ENCODE results near the gene EHBP1. TPM values are rescaled to one million over a fixed set of nuclear protein-coding genes. Genes with fewer than 3 reads are reported as not detected.

EHBP1 gene
- total and polyA plus RNA-seq, 2 experiments from 2014 or later = 27.2 to 47.9 TPM

DNA sequence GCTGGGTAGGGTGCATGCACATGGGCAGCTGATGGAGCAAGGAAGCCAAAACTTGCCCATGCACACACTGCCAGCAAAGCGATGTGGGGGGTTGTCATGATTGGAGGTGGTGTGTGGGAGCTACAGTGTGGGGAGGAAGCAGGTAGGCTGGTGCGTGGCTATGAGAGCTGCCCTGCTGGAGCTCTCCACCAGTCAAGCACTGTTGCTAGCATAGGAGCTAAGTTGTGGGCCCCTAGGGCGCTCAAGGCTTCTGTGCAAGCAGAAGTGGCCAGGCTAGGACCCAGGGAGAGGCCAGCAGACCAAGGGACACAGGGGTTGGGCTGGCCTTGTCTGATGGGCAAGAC lies 20.2 kb downstream of the EHBP1 start:
- H3K4me1 Mint-ChIP-seq = peaks cover 25% of the 10 kb centered on the region
- no peak overlapping the region for H3K27ac ChIP-seq (ENCODE audit: low read depth)
- ATAC-seq = peak; percentile 49
- H3K27ac Mint-ChIP-seq = no peak overlapping the region; the same call in 1 of the 2 replicates
- H3K36me3 Mint-ChIP-seq (ENCODE audit: low read depth) = peaks cover 32% of the 10 kb centered on the region
- no peaks in the 10 kb centered on the region for H3F3A ChIP-seq (replicated peaks; ENCODE audit: low read depth)
- peaks cover 87% of the 10 kb centered on the region for H3K79me2 ChIP-seq (replicated peaks; ENCODE audit: insufficient read depth)
- no peak overlapping the region for H3K4me3 Mint-ChIP-seq
- H3K9me3 Mint-ChIP-seq = peaks cover 16% of the 10 kb centered on the region
- 0 out of 2 replicates have a peak, but pooled peaks cover 7% of the 10 kb centered on the region for H3K4me1 ChIP-seq (ENCODE audit: insufficient read depth)
- H3K27me3 Mint-ChIP-seq (ENCODE audit: insufficient read depth, low read depth, poor library complexity) = peaks cover 4% of the 10 kb centered on the region
- no peak overlapping the region for H2AFZ ChIP-seq
- no peak for TF ChIP-seq JUNB (IDR thresholded peaks at IDR 0.05; ENCODE audit: unreplicated experiment)
- TF ChIP-seq, protein P1, sequence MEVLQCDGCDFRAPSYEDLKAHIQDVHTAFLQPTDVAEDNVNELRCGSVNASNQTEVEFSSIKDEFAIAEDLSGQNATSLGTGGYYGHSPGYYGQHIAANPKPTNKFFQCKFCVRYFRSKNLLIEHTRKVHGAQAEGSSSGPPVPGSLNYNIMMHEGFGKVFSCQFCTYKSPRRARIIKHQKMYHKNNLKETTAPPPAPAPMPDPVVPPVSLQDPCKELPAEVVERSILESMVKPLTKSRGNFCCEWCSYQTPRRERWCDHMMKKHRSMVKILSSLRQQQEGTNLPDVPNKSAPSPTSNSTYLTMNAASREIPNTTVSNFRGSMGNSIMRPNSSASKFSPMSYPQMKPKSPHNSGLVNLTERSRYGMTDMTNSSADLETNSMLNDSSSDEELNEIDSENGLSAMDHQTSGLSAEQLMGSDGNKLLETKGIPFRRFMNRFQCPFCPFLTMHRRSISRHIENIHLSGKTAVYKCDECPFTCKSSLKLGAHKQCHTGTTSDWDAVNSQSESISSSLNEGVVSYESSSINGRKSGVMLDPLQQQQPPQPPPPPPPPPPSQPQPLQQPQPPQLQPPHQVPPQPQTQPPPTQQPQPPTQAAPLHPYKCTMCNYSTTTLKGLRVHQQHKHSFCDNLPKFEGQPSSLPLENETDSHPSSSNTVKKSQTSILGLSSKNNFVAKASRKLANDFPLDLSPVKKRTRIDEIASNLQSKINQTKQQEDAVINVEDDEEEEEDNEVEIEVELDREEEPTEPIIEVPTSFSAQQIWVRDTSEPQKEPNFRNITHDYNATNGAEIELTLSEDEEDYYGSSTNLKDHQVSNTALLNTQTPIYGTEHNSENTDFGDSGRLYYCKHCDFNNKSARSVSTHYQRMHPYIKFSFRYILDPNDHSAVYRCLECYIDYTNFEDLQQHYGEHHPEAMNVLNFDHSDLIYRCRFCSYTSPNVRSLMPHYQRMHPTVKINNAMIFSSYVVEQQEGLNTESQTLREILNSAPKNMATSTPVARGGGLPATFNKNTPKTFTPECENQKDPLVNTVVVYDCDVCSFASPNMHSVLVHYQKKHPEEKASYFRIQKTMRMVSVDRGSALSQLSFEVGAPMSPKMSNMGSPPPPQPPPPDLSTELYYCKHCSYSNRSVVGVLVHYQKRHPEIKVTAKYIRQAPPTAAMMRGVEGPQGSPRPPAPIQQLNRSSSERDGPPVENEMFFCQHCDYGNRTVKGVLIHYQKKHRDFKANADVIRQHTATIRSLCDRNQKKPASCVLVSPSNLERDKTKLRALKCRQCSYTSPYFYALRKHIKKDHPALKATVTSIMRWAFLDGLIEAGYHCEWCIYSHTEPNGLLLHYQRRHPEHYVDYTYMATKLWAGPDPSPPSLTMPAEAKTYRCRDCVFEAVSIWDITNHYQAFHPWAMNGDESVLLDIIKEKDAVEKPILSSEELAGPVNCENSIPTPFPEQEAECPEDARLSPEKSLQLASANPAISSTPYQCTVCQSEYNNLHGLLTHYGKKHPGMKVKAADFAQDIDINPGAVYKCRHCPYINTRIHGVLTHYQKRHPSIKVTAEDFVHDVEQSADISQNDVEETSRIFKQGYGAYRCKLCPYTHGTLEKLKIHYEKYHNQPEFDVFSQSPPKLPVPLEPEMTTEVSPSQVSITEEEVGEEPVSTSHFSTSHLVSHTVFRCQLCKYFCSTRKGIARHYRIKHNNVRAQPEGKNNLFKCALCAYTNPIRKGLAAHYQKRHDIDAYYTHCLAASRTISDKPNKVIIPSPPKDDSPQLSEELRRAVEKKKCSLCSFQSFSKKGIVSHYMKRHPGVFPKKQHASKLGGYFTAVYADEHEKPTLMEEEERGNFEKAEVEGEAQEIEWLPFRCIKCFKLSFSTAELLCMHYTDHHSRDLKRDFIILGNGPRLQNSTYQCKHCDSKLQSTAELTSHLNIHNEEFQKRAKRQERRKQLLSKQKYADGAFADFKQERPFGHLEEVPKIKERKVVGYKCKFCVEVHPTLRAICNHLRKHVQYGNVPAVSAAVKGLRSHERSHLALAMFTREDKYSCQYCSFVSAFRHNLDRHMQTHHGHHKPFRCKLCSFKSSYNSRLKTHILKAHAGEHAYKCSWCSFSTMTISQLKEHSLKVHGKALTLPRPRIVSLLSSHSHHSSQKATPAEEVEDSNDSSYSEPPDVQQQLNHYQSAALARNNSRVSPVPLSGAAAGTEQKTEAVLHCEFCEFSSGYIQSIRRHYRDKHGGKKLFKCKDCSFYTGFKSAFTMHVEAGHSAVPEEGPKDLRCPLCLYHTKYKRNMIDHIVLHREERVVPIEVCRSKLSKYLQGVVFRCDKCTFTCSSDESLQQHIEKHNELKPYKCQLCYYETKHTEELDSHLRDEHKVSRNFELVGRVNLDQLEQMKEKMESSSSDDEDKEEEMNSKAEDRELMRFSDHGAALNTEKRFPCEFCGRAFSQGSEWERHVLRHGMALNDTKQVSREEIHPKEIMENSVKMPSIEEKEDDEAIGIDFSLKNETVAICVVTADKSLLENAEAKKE (CRISPR knock-in tag; IDR thresholded peaks at IDR 0.05) = no peak
- TF ChIP-seq ZNF114 (CRISPR knock-in tag; IDR thresholded peaks at IDR 0.05) = no peak
- TF ChIP-seq POLR2AphosphoS5 (IDR thresholded peaks at IDR 0.05; ENCODE audit: low read depth) = no peak
- no peak for TF ChIP-seq CREB1 (CRISPR knock-in tag; IDR thresholded peaks at IDR 0.05; ENCODE audit: low read depth)
- TF ChIP-seq ZNF331 (CRISPR knock-in tag; IDR thresholded peaks at IDR 0.05; ENCODE audit: low read depth) = no peak
- DNase-seq (ENCODE audit: low spot score) = no peak
- H3K36me3 ChIP-seq (ENCODE audit: insufficient read depth) = no peaks in the 10 kb centered on the region
- no peak overlapping the region for H3K4me2 ChIP-seq
- peaks cover 22% of the 10 kb centered on the region for H4K20me1 ChIP-seq (replicated peaks; ENCODE audit: insufficient read depth)
- no peaks in the 10 kb centered on the region for H3K9me2 ChIP-seq (ENCODE audit: insufficient read depth)
- H3K4me3 ChIP-seq = no peak overlapping the region
- H3K27me3 ChIP-seq (ENCODE audit: insufficient read depth) = no peaks in the 10 kb centered on the region

DNA sequence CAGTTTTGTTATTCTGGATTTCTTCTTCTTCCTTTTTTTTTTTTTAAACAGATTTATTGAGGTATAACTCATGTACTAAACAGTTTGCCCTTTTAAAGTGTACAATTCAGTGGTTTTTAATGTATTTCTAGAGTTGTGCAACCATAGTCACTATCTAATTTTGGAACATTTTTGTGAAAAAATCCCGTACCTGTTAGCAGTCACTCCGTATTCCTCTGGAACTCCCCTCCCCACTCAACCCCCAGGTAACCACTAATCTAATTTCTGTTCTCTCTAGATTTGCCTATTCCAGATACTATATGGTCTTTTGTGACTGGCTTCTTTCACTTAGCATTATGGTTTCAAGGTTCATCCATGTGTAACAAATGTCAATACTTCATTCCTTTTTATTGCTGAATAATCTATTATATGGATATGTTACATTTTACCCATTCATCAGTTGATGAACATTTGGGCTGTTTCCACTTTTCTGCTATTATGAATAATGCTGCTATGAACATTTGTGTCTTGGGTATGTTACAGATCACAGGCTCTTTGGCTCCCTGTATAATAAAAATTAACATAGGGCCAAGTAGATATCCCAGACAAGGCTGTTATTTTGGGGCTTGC lies 21.9 kb downstream of the EHBP1 start:
- no peak overlapping the region for H2AFZ ChIP-seq
- no peak overlapping the region for H3K4me3 ChIP-seq
- no peaks in the 10 kb centered on the region for H3K27me3 ChIP-seq (ENCODE audit: insufficient read depth)
- Mint-ChIP-seq H3K4me3 (no peak overlapping the region), H3K4me1 (peaks cover 25% of the 10 kb centered on the region), H3K27ac (no peak overlapping the region; the same call in 1 of the 2 replicates), H3K9me3 (peaks cover 29% of the 10 kb centered on the region), H3K27me3 (ENCODE audit: insufficient read depth, low read depth, poor library complexity) (peaks cover 4% of the 10 kb centered on the region), H3K36me3 (ENCODE audit: low read depth) (peaks cover 43% of the 10 kb centered on the region)
- no peak for ATAC-seq
- H3K4me2 ChIP-seq = no peak overlapping the region
- H3K9me2 ChIP-seq (ENCODE audit: insufficient read depth) = no peaks in the 10 kb centered on the region
- H3K4me1 ChIP-seq (ENCODE audit: insufficient read depth) = 0 out of 2 replicates have a peak, but pooled peaks cover 7% of the 10 kb centered on the region
- peaks cover 85% of the 10 kb centered on the region for H3K79me2 ChIP-seq (replicated peaks; ENCODE audit: insufficient read depth)
- H3K36me3 ChIP-seq (ENCODE audit: insufficient read depth) = peaks cover 3% of the 10 kb centered on the region; the same call in 1 of the 2 replicates
- no peaks in the 10 kb centered on the region for H3F3A ChIP-seq (replicated peaks; ENCODE audit: low read depth)
- DNase-seq (ENCODE audit: low spot score) = no peak
- peaks cover 21% of the 10 kb centered on the region for H4K20me1 ChIP-seq (replicated peaks; ENCODE audit: insufficient read depth)
- no peak overlapping the region for H3K27ac ChIP-seq (ENCODE audit: low read depth)
- TF ChIP-seq, protein P2, sequence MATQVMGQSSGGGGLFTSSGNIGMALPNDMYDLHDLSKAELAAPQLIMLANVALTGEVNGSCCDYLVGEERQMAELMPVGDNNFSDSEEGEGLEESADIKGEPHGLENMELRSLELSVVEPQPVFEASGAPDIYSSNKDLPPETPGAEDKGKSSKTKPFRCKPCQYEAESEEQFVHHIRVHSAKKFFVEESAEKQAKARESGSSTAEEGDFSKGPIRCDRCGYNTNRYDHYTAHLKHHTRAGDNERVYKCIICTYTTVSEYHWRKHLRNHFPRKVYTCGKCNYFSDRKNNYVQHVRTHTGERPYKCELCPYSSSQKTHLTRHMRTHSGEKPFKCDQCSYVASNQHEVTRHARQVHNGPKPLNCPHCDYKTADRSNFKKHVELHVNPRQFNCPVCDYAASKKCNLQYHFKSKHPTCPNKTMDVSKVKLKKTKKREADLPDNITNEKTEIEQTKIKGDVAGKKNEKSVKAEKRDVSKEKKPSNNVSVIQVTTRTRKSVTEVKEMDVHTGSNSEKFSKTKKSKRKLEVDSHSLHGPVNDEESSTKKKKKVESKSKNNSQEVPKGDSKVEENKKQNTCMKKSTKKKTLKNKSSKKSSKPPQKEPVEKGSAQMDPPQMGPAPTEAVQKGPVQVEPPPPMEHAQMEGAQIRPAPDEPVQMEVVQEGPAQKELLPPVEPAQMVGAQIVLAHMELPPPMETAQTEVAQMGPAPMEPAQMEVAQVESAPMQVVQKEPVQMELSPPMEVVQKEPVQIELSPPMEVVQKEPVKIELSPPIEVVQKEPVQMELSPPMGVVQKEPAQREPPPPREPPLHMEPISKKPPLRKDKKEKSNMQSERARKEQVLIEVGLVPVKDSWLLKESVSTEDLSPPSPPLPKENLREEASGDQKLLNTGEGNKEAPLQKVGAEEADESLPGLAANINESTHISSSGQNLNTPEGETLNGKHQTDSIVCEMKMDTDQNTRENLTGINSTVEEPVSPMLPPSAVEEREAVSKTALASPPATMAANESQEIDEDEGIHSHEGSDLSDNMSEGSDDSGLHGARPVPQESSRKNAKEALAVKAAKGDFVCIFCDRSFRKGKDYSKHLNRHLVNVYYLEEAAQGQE (IDR thresholded peaks at IDR 0.05; ENCODE audit: unreplicated experiment) = no peak
- TF ChIP-seq JUNB (IDR thresholded peaks at IDR 0.05; ENCODE audit: unreplicated experiment) = no peak
- TF ChIP-seq, protein P3, sequence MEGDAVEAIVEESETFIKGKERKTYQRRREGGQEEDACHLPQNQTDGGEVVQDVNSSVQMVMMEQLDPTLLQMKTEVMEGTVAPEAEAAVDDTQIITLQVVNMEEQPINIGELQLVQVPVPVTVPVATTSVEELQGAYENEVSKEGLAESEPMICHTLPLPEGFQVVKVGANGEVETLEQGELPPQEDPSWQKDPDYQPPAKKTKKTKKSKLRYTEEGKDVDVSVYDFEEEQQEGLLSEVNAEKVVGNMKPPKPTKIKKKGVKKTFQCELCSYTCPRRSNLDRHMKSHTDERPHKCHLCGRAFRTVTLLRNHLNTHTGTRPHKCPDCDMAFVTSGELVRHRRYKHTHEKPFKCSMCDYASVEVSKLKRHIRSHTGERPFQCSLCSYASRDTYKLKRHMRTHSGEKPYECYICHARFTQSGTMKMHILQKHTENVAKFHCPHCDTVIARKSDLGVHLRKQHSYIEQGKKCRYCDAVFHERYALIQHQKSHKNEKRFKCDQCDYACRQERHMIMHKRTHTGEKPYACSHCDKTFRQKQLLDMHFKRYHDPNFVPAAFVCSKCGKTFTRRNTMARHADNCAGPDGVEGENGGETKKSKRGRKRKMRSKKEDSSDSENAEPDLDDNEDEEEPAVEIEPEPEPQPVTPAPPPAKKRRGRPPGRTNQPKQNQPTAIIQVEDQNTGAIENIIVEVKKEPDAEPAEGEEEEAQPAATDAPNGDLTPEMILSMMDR (conservative IDR thresholded peaks at IDR 0.05; ENCODE audit: low read depth in 2 of 2) = no peak
- TF ChIP-seq ZNF114 (CRISPR knock-in tag; IDR thresholded peaks at IDR 0.05) = no peak
- TF ChIP-seq STAT1 (IDR thresholded peaks at IDR 0.05; ENCODE audit: unreplicated experiment) = no peak
- TF ChIP-seq POLR2AphosphoS5 (IDR thresholded peaks at IDR 0.05; ENCODE audit: low read depth) = no peak
- no peak for TF ChIP-seq CREB1 (CRISPR knock-in tag; IDR thresholded peaks at IDR 0.05; ENCODE audit: low read depth)

All from GM23338 (cell line).